Activated naive CD4-positive, alpha-beta T cell treated with anti-CD3 and anti-CD28 coated beads, Interleukin-2, amount 50 U/mL, for 24 hours (primary cell): Measurements from ENCODE around the gene TPI1.
"Not testable (repeated sequence)": the region's sequence is repeated elsewhere in the genome, so short reads cannot be mapped to it uniquely, and the experiment has no call there.

ENCODE experiments used
- H3K27ac Mint-ChIP-seq: one replicate; pipeline ENCODE4 v1.8.0; 2021; ENCODE audit warnings: mild to moderate bottlenecking, mixed read lengths
- H3K27me3 Mint-ChIP-seq: one replicate; pipeline ENCODE4 v1.8.0; 2021; ENCODE audit warnings: mixed read lengths
- H3K36me3 Mint-ChIP-seq: one replicate; pipeline ENCODE4 v1.8.0; 2021; ENCODE audit warnings: mixed read lengths
- H3K4me1 Mint-ChIP-seq: one replicate; pipeline ENCODE4 v1.8.0; 2021; ENCODE audit warnings: mixed read lengths
- H3K4me3 Mint-ChIP-seq: one replicate; pipeline ENCODE4 v1.8.0; 2021; ENCODE audit warnings: mild to moderate bottlenecking, mixed read lengths
- H3K9me3 Mint-ChIP-seq: one replicate; pipeline ENCODE4 v1.8.0; 2021; ENCODE audit warnings: mixed read lengths

TPI1 gene

GRCh38 chr12:6908141-6908540 lies 40.8 kb downstream of the TPI1 start:
- not testable (repeated sequence) for H3K9me3 Mint-ChIP-seq, H3K27me3 Mint-ChIP-seq, H3K36me3 Mint-ChIP-seq, H3K4me1 Mint-ChIP-seq, H3K4me3 Mint-ChIP-seq, H3K27ac Mint-ChIP-seq

GRCh38 chr12:6909421-6910145 lies 42.3 kb downstream of the TPI1 start:
- no peaks in the 10 kb centered on the region for H3K27me3 Mint-ChIP-seq
- H3K9me3 Mint-ChIP-seq, result no peaks in the 10 kb centered on the region
- no peak overlapping the region for H3K27ac Mint-ChIP-seq
- H3K4me1 Mint-ChIP-seq, result peaks cover 15% of the 10 kb centered on the region
- H3K36me3 Mint-ChIP-seq, result no peaks in the 10 kb centered on the region
- no peak overlapping the region for H3K4me3 Mint-ChIP-seq

DNA sequence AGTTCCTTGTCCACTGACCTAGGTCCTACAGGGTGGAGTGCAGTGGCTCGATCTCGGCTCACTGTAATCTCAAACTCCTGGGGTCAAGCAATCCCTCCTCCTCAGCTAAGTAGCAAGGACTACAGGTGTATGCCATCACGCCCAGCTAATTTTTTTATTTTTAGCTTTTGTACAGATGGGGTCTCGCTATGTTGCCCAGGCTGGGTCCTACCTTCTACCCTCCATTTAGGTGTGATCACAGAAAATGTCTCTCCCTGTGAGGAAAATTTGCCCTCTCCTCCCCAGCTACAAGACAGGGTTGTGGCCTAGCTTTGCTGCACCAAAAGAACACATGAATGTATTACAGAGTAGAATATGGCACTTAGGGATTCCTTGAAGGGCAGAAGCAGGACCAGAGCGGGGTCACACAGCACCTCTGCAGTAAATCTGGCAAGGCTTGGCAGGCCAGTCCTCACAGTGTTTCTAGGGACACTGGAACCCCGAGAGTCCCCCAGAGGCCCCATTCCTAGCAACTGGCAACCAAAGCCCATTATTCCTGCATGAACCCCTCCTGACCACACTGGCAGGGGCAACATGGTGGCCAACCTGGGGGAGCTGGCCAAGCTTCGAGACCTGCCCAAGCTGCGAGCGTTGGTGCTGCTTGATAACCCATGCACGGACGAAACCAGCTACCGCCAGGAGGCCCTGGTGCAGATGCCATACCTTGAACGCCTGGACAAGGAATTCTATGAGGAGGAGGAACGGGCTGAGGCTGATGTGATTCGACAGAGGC lies 45.0 kb downstream of the TPI1 start:
- H3K27ac Mint-ChIP-seq, result peak overlapping the region; percentile 77
- H3K36me3 Mint-ChIP-seq, result no peaks in the 10 kb centered on the region
- H3K9me3 Mint-ChIP-seq, result no peaks in the 10 kb centered on the region
- peak overlapping the region; percentile 56 for H3K4me3 Mint-ChIP-seq
- no peaks in the 10 kb centered on the region for H3K27me3 Mint-ChIP-seq
- peaks cover 38% of the 10 kb centered on the region for H3K4me1 Mint-ChIP-seq

- Mint-ChIP-seq H3K36me3 (no peaks in the 10 kb centered on the region), H3K27ac (peak within 1 kb of the TSS; percentile 95), H3K9me3 (no peaks in the 10 kb centered on the region), H3K4me1 (peaks cover 38% of the 10 kb centered on the region), H3K4me3 (peak within 1 kb of the TSS; percentile 95), H3K27me3 (no peaks in the 10 kb centered on the region)
These were observed 47.1 kb downstream of the TPI1 start, which contains the start of gene ENO2 for GRCh38 chr12:6914246-6914946. Gene ENO2 (plus strand): TSS chr12:6914580. CDS start chr12:6915833, 1,253 bp downstream.

- Mint-ChIP-seq H3K4me3 (peak overlapping the region; percentile 95), H3K27ac (peak overlapping the region; percentile 95), H3K36me3 (no peaks in the 10 kb centered on the region), H3K27me3 (no peaks in the 10 kb centered on the region), H3K4me1 (peaks cover 38% of the 10 kb centered on the region), H3K9me3 (no peaks in the 10 kb centered on the region)
These were observed 47.8 kb downstream of the TPI1 start for GRCh38 chr12:6914947-6915788.

DNA sequence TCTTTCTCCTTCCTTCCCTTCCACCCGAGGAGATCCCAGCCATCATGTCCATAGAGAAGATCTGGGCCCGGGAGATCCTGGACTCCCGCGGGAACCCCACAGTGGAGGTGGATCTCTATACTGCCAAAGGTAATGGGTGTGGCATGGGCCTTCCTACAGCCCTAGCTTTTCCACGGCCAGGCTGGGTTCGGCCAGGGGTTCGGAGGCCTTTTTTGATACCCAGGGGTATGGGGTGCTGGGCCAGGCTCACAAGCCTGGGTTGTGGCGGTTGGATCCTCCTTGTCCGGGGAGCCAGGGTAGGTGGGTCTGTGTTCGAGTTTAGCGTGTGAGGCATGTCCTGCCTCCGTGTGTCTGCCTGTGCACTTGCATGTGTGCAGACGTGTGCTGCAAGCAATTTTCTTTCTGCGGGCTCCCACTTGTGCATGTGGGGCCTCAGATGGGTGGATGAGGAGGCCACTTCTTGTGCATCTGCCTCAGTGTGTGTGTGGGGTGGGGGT lies 48.5 kb downstream of the TPI1 start:
- H3K36me3 Mint-ChIP-seq, result no peaks in the 10 kb centered on the region
- H3K27me3 Mint-ChIP-seq, result no peaks in the 10 kb centered on the region
- H3K27ac Mint-ChIP-seq, result peak overlapping the region; percentile 51
- H3K9me3 Mint-ChIP-seq, result no peaks in the 10 kb centered on the region
- H3K4me3 Mint-ChIP-seq, result peak overlapping the region; percentile 95
- H3K4me1 Mint-ChIP-seq, result peaks cover 38% of the 10 kb centered on the region

GRCh38 chr12:6916426-6917200 lies 49.3 kb downstream of the TPI1 start:
- no peaks in the 10 kb centered on the region for H3K36me3 Mint-ChIP-seq
- peak overlapping the region; percentile 68 for H3K27ac Mint-ChIP-seq
- no peaks in the 10 kb centered on the region for H3K27me3 Mint-ChIP-seq
- no peaks in the 10 kb centered on the region for H3K9me3 Mint-ChIP-seq
- H3K4me3 Mint-ChIP-seq, result peak overlapping the region; percentile 95
- H3K4me1 Mint-ChIP-seq, result peaks cover 38% of the 10 kb centered on the region

GRCh38 chr12:6917491-6918231 lies 50.3 kb downstream of the TPI1 start:
- peak overlapping the region; percentile 12 for H3K27ac Mint-ChIP-seq
- no peak overlapping the region for H3K4me3 Mint-ChIP-seq
- H3K9me3 Mint-ChIP-seq, result no peaks in the 10 kb centered on the region
- no peaks in the 10 kb centered on the region for H3K27me3 Mint-ChIP-seq
- H3K36me3 Mint-ChIP-seq, result no peaks in the 10 kb centered on the region
- peaks cover 38% of the 10 kb centered on the region for H3K4me1 Mint-ChIP-seq

DNA sequence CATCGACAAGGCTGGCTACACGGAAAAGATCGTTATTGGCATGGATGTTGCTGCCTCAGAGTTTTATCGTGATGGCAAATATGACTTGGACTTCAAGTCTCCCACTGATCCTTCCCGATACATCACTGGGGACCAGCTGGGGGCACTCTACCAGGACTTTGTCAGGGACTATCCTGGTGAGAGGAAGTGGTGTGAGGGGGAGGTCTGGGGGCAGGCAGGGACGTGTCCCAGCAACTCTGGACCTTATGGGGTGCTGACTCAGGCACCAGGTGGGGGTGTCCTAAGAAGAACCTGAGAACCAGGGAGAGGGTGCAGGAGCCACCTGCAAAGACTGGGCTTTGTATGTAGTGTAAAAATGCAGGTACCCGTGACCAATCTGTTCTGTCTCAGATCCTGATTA lies 52.3 kb downstream of the TPI1 start:
- Mint-ChIP-seq H3K27me3 (no peaks in the 10 kb centered on the region), H3K27ac (peak overlapping the region; percentile 26), H3K4me1 (peaks cover 29% of the 10 kb centered on the region), H3K4me3 (no peak overlapping the region), H3K36me3 (no peaks in the 10 kb centered on the region), H3K9me3 (no peaks in the 10 kb centered on the region)
